Astrocyte of the cerebellum (primary cell): Measurements from ENCODE around the gene GHR.

Experiments used
- DNase-seq: peaks from one replicate; pipeline ENCODE4 v3.0.0-alpha.2; 2011; ENCODE audit warnings: low read depth
- H3K4me3 ChIP-seq: 2 replicates; pipeline ENCODE4 v1.5.1; 2011; ENCODE audit warnings: mild to moderate bottlenecking, low read depth, low read length, moderate library complexity
- in situ Hi-C: cut with HindIII; loops from 2 replicates; pipeline ENCODE4 v1.10.0; 2017; ENCODE audit warnings: low sequenced_read_pairs
- TF ChIP-seq, protein P1 (sequence below): IDR thresholded peaks from 2 replicates; pipeline ENCODE4 v1.5.1; 2012; ENCODE audit warnings: low read length, low read depth, moderate library complexity, mild to moderate bottlenecking; ENCODE audit errors: missing control alignments

GHR gene

DNA sequence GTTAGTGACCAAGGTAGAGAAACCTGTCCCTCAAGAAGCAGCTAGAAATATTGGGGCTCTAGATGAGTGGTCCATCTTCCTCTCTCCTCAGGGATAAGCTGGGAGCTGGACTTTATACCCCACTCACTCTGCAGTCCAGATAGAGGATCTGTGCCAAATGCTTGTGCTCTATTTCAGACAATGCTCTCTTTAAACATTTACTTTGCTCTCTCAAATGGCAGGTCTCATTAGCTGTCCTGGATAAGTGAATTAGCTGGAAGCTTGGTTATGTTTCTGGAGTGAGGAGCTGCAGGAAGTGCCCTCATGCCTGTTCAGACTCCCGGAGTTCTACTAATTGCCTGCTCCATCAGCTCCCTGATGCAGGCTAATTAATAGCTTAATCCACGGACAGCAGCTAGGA lies 182.3 kb downstream of the GHR start:
- in situ Hi-C loops: no loop called here
- DNase-seq: no peak
- TF ChIP-seq, protein P1, sequence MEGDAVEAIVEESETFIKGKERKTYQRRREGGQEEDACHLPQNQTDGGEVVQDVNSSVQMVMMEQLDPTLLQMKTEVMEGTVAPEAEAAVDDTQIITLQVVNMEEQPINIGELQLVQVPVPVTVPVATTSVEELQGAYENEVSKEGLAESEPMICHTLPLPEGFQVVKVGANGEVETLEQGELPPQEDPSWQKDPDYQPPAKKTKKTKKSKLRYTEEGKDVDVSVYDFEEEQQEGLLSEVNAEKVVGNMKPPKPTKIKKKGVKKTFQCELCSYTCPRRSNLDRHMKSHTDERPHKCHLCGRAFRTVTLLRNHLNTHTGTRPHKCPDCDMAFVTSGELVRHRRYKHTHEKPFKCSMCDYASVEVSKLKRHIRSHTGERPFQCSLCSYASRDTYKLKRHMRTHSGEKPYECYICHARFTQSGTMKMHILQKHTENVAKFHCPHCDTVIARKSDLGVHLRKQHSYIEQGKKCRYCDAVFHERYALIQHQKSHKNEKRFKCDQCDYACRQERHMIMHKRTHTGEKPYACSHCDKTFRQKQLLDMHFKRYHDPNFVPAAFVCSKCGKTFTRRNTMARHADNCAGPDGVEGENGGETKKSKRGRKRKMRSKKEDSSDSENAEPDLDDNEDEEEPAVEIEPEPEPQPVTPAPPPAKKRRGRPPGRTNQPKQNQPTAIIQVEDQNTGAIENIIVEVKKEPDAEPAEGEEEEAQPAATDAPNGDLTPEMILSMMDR: no peak
- no peak overlapping the region for H3K4me3 ChIP-seq

- in situ Hi-C loops: no loop called here
- no peak for DNase-seq
- no peak overlapping the region for H3K4me3 ChIP-seq
- TF ChIP-seq, protein P1: no peak
Measured at GRCh38 chr5:42606464-42606869, 183.2 kb downstream of the GHR start.

DNA sequence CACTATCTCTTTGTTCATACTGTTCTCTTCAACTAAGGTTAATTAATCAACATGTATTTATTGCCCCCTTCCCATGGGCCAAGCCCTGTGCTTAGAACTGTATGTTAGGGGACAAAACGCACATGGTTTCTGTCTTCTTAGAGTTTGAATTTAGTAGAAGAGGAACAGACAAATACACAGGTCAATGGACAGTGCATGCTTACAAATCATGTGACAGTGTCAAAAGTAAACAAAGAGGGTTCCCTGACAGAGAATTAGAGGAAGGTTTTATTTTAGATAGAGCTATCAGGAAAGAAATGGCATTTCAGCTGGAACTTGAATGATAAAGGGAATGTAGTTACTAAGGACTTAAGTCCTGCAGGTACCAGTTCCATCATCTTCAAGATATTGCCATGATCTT lies 188.2 kb downstream of the GHR start:
- no peak overlapping the region for H3K4me3 ChIP-seq
- in situ Hi-C loops: no loop called here
- TF ChIP-seq, protein P1: no peak
- DNase-seq: no peak

GRCh38 chr5:42612750-42613366 lies 189.6 kb downstream of the GHR start:
- in situ Hi-C loops: no loop called here
- H3K4me3 ChIP-seq: no peak overlapping the region
- peak; percentile 60 for DNase-seq

GRCh38 chr5:42614509-42614908 lies 191.3 kb downstream of the GHR start:
- TF ChIP-seq, protein P1: no peak
- H3K4me3 ChIP-seq: no peak overlapping the region
- DNase-seq: peak; percentile 53
- in situ Hi-C loops: no loop called here

More at GRCh38 chr5:42612750-42613366, 189.6 kb downstream of the GHR start:
- TF ChIP-seq, protein P1: no peak

GRCh38 chr5:42620579-42621216 lies 197.5 kb downstream of the GHR start:
- H3K4me3 ChIP-seq: no peak overlapping the region
- no peak for DNase-seq
- in situ Hi-C loops: no loop called here
- TF ChIP-seq, protein P1: no peak
